Choroid plexus epithelial cell (primary cell): ENCODE data around the gene KIAA0825.

Experiments used
- DNase-seq: peaks from one replicate; pipeline ENCODE4 v3.0.0-alpha.2; 2010; ENCODE audit warnings: low read depth
- H3K4me3 ChIP-seq: 2 replicates; pipeline ENCODE4 v1.5.1; 2011; ENCODE audit warnings: low read depth, mild to moderate bottlenecking, control low read depth, low read length, moderate library complexity
- CTCF ChIP-seq: conservative IDR thresholded peaks from 2 replicates; pipeline ENCODE4 v1.5.1; 2011; ENCODE audit warnings: low read depth, mild to moderate bottlenecking, control low read depth, inconsistent platforms, low read length, moderate library complexity

Gene KIAA0825

GRCh38 chr5:94385767-94386166 lies 232.6 kb downstream of the KIAA0825 start:
- no peak for TF ChIP-seq CTCF
- no peak for DNase-seq
- no peak overlapping the region for H3K4me3 ChIP-seq

- TF ChIP-seq CTCF = no peak
- H3K4me3 ChIP-seq = no peak overlapping the region
- no peak for DNase-seq
Observed at GRCh38 chr5:94378062-94378461, 240.3 kb downstream of the KIAA0825 start.

- peak; percentile 35 for DNase-seq
Observed at GRCh38 chr5:94376672-94377345, 241.6 kb downstream of the KIAA0825 start.

GRCh38 chr5:94375801-94376200 lies 242.6 kb downstream of the KIAA0825 start:
- peak; percentile 23 for DNase-seq
- TF ChIP-seq CTCF = no peak
- H3K4me3 ChIP-seq = no peak overlapping the region

More at GRCh38 chr5:94376672-94377345, 241.6 kb downstream of the KIAA0825 start:
- H3K4me3 ChIP-seq = no peak overlapping the region
- no peak for TF ChIP-seq CTCF

GRCh38 chr5:94374336-94374735 lies 244.1 kb downstream of the KIAA0825 start:
- no peak for DNase-seq
- no peak for TF ChIP-seq CTCF
- no peak overlapping the region for H3K4me3 ChIP-seq

- no peak for TF ChIP-seq CTCF
- no peak overlapping the region for H3K4me3 ChIP-seq
- no peak for DNase-seq
Observed at GRCh38 chr5:94367900-94368299, 250.5 kb downstream of the KIAA0825 start.

GRCh38 chr5:94366811-94367210 lies 251.6 kb downstream of the KIAA0825 start:
- H3K4me3 ChIP-seq = no peak overlapping the region
- no peak for TF ChIP-seq CTCF
- DNase-seq = no peak
